ENCODE results near the gene OR4F15. TPM values are rescaled to one million over a fixed set of nuclear protein-coding genes. Genes with fewer than 3 reads are reported as not detected.
"Not testable (repeated sequence)": the region's sequence is repeated elsewhere in the genome, so short reads cannot be mapped to it uniquely, and the experiment has no call there.

Gene OR4F15
- total RNA-seq, 1 experiment from 2014 or later, result not detected

DNA sequence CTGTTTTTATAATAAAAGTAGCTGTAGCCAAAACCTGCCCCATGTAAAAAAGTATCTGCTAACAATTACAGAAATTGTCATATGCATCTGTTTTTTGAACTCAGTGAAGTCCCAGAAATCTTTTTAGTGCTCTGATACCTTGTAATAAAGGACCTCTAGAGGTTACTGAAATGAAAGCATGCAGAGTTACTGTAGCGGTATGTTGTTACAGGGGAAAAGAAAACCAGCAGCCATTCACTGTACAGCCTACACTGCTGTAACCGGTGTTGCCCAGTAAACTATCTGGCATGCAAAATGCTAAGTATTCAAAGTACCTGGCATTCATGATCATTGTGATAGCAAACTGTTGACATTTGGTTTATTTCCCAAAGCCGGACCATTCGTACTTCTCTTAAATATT, 21.3 kb upstream of the OR4F15 start:
- H3K79me2 ChIP-seq (ENCODE audit: low read length); H3F3A ChIP-seq (ENCODE audit: low read length, unreplicated experiment); POLR2A ChIA-PET (ENCODE audit: unreplicated experiment); H2AFZ ChIP-seq (ENCODE audit: low read length); H4K20me1 ChIP-seq (ENCODE audit: low read length); H3K9me3 ChIP-seq (ENCODE audit: low read length); H3K4me3 ChIP-seq (ENCODE audit: low read length); intact Hi-C loops (cut with micrococcal nuclease); H3K4me2 ChIP-seq (ENCODE audit: low read length); BruUV-seq (replicated peaks); CTCF ChIA-PET; H3K9me2 ChIP-seq (replicated peaks; ENCODE audit: low read length); ATAC-seq; H3K9ac ChIP-seq (ENCODE audit: low read length); H3K27ac ChIP-seq (ENCODE audit: low read length); DNase-seq; H3K36me3 ChIP-seq (ENCODE audit: low read depth, low read length); H3K4me1 ChIP-seq (ENCODE audit: insufficient read depth, low read length): not testable (repeated sequence)
- H3K27me3 ChIP-seq (ENCODE audit: low read length), result peaks cover 15% of the 10 kb centered on the region

DNA sequence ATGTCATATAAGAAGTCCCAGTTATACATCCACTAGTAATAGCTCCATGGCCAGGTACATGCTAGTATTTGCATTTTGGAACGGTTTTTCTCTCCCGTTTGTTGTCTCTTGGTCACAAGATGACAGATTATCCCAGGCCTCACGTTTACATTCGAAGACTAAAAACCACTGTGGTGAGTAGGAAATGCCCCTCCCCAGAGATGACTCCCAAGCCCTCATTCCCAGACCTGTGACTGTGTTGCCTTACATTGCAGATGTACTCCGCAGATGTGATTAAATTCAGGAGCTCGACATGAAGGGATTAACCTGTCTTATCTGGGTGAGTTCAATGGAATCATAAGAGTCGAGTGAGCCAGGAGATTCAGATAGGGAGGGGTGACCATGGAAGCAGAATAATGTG, 18.0 kb upstream of the OR4F15 start:
- H3K9ac ChIP-seq (ENCODE audit: low read length); H3K4me2 ChIP-seq (ENCODE audit: low read length); H3K9me2 ChIP-seq (replicated peaks; ENCODE audit: low read length); H3K4me1 ChIP-seq (ENCODE audit: insufficient read depth, low read length); DNase-seq; BruUV-seq (replicated peaks); H3K4me3 ChIP-seq (ENCODE audit: low read length); POLR2A ChIA-PET (ENCODE audit: unreplicated experiment); H3K36me3 ChIP-seq (ENCODE audit: low read depth, low read length); H2AFZ ChIP-seq (ENCODE audit: low read length); H3K9me3 ChIP-seq (ENCODE audit: low read length); H4K20me1 ChIP-seq (ENCODE audit: low read length); H3K27ac ChIP-seq (ENCODE audit: low read length); ATAC-seq; H3F3A ChIP-seq (ENCODE audit: low read length, unreplicated experiment); CTCF ChIA-PET; H3K79me2 ChIP-seq (ENCODE audit: low read length); intact Hi-C loops (cut with micrococcal nuclease): not testable (repeated sequence)
- H3K27me3 ChIP-seq (ENCODE audit: low read length), result peaks cover 13% of the 10 kb centered on the region; the same call in 1 of the 2 replicates

DNA sequence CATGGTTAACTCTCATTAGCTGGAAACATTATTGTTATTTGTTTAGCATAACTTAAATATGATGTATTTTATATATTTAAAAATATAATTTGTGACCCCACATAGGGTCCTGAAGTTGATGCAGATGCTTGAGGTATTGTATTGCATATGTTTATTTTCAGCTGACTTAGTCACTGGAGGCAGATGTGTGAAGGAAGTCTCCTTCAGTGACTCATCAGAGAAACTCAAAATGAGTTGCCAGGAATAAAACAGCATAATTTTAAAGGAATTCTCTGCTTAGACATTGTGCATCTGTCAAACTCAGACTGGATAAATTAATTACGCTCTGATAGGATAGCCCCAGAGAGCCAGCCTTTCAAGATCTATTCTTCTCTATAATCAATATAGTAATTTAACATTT, 16.5 kb upstream of the OR4F15 start:
- Histone ChIP-seq H3K9ac (ENCODE audit: low read length) (no peak overlapping the region), H4K20me1 (ENCODE audit: low read length) (no peaks in the 10 kb centered on the region), H2AFZ (ENCODE audit: low read length) (no peak overlapping the region), H3F3A (ENCODE audit: low read length, unreplicated experiment) (no peaks in the 10 kb centered on the region), H3K9me2 (replicated peaks; ENCODE audit: low read length) (no peaks in the 10 kb centered on the region), H3K27ac (ENCODE audit: low read length) (no peak overlapping the region), H3K79me2 (ENCODE audit: low read length) (no peaks in the 10 kb centered on the region), H3K4me3 (ENCODE audit: low read length) (no peak overlapping the region), H3K36me3 (ENCODE audit: low read depth, low read length) (no peaks in the 10 kb centered on the region), H3K4me2 (ENCODE audit: low read length) (no peak overlapping the region), H3K4me1 (ENCODE audit: insufficient read depth, low read length) (no peaks in the 10 kb centered on the region), H3K9me3 (ENCODE audit: low read length) (no peaks in the 10 kb centered on the region), H3K27me3 (ENCODE audit: low read length) (peaks cover 13% of the 10 kb centered on the region; the same call in 1 of the 2 replicates)
- intact Hi-C loops (cut with micrococcal nuclease), result no loop called here
- DNase-seq (peak; percentile 57), ATAC-seq (peak; percentile 69)
- POLR2A ChIA-PET (ENCODE audit: unreplicated experiment), result no interaction called here
- BruUV-seq (replicated peaks), result no TSS peak
- CTCF ChIA-PET, result no interaction called here
- TF ChIP-seq EZH2phosphoT487 (IDR thresholded peaks at IDR 0.05; ENCODE audit: borderline replicate concordance, low read length), result no peak
- TF ChIP-seq EZH2 (IDR thresholded peaks at IDR 0.05; ENCODE audit: low read length, unreplicated experiment), result no peak
- TF ChIP-seq, protein P1, sequence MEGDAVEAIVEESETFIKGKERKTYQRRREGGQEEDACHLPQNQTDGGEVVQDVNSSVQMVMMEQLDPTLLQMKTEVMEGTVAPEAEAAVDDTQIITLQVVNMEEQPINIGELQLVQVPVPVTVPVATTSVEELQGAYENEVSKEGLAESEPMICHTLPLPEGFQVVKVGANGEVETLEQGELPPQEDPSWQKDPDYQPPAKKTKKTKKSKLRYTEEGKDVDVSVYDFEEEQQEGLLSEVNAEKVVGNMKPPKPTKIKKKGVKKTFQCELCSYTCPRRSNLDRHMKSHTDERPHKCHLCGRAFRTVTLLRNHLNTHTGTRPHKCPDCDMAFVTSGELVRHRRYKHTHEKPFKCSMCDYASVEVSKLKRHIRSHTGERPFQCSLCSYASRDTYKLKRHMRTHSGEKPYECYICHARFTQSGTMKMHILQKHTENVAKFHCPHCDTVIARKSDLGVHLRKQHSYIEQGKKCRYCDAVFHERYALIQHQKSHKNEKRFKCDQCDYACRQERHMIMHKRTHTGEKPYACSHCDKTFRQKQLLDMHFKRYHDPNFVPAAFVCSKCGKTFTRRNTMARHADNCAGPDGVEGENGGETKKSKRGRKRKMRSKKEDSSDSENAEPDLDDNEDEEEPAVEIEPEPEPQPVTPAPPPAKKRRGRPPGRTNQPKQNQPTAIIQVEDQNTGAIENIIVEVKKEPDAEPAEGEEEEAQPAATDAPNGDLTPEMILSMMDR (conservative IDR thresholded peaks at IDR 0.05; ENCODE audit: low read depth, low read length), result no peak

DNA sequence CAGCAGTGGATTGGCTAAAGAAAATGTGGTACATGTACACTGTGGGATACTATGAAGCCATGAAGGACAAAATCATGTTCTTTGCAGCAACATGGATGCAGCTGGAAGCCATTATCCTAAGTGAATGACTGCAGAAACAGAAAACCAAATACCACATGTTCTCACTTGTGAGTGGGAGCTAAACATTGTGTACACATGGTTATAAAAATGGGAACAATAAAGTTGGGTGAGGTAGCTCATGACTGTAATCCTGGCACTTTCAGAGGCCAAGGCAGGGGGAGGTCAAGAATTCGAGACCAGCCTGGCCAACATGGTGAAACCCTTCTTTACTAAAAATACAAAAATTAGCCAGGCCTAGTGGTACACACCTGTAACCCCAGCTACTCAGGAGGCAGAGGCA, 12.3 kb upstream of the OR4F15 start:
- H3K4me1 ChIP-seq (ENCODE audit: insufficient read depth, low read length), result no peaks in the 10 kb centered on the region
- BruUV-seq (replicated peaks), result no TSS peak
- CTCF ChIA-PET, result no interaction called here
- H4K20me1 ChIP-seq (ENCODE audit: low read length), result no peaks in the 10 kb centered on the region
- peaks cover 19% of the 10 kb centered on the region for H3K27me3 ChIP-seq (ENCODE audit: low read length)
- intact Hi-C loops (cut with micrococcal nuclease), result no loop called here
- H3K27ac ChIP-seq (ENCODE audit: low read length), result no peak overlapping the region
- no peaks in the 10 kb centered on the region for H3F3A ChIP-seq (ENCODE audit: low read length, unreplicated experiment)
- H3K9me3 ChIP-seq (ENCODE audit: low read length), result no peaks in the 10 kb centered on the region
- H2AFZ ChIP-seq (ENCODE audit: low read length), result no peak overlapping the region
- no peak overlapping the region for H3K9ac ChIP-seq (ENCODE audit: low read length)
- no peak overlapping the region for H3K4me3 ChIP-seq (ENCODE audit: low read length)
- H3K9me2 ChIP-seq (replicated peaks; ENCODE audit: low read length), result no peaks in the 10 kb centered on the region
- no peak for ATAC-seq
- DNase-seq, result no peak
- TF ChIP-seq EZH2 (IDR thresholded peaks at IDR 0.05; ENCODE audit: low read length, unreplicated experiment), result no peak
- TF ChIP-seq EZH2phosphoT487 (IDR thresholded peaks at IDR 0.05; ENCODE audit: borderline replicate concordance, low read length), result no peak
- TF ChIP-seq, protein P1 (conservative IDR thresholded peaks at IDR 0.05; ENCODE audit: low read depth, low read length), result no peak
- no peaks in the 10 kb centered on the region for H3K36me3 ChIP-seq (ENCODE audit: low read depth, low read length)
- no peaks in the 10 kb centered on the region for H3K79me2 ChIP-seq (ENCODE audit: low read length)
- POLR2A ChIA-PET (ENCODE audit: unreplicated experiment), result no interaction called here
- no peak overlapping the region for H3K4me2 ChIP-seq (ENCODE audit: low read length)

All from PC-3 (cell line).